ENCODE results near the gene NFKBIB. TPM values are rescaled to one million over a fixed set of nuclear protein-coding genes. Genes with fewer than 3 reads are reported as not detected.
"Not testable (repeated sequence)": the region's sequence is repeated elsewhere in the genome, so short reads cannot be mapped to it uniquely, and the experiment has no call there.

Gene NFKBIB
- total RNA-seq, 1 donor from 2014 or later: 14.5 TPM

GRCh38 chr19:38870612-38871011 lies 29.2 kb upstream of the NFKBIB start:
- ATAC-seq (no peak), DNase-seq (no peak)
- intact Hi-C loops (cut with micrococcal nuclease): no loop called here

GRCh38 chr19:38873400-38873799 lies 26.4 kb upstream of the NFKBIB start:
- intact Hi-C loops (cut with micrococcal nuclease); ATAC-seq; DNase-seq: not testable (repeated sequence)

GRCh38 chr19:38875656-38876395 lies 23.9 kb upstream of the NFKBIB start:
- DNase-seq (no peak), ATAC-seq (no peak)
- intact Hi-C loops (cut with micrococcal nuclease): no loop called here

GRCh38 chr19:38877781-38878574 lies 21.8 kb upstream of the NFKBIB start, which contains the start of gene RINL:
TSS of gene RINL (minus strand) at chr19:38878275. CDS start at chr19:38876742, 1,533 bp downstream.
- DNase-seq (no peak), ATAC-seq (peak; percentile 30)
- intact Hi-C loops (cut with micrococcal nuclease): no loop called here

GRCh38 chr19:38878575-38879399 lies 21.0 kb upstream of the NFKBIB start:
- intact Hi-C loops (cut with micrococcal nuclease): no loop called here
- DNase-seq (no peak), ATAC-seq (no peak)

GRCh38 chr19:38879400-38879751 lies 20.4 kb upstream of the NFKBIB start:
- ATAC-seq (no peak), DNase-seq (no peak)
- intact Hi-C loops (cut with micrococcal nuclease): no loop called here

GRCh38 chr19:38880076-38880881 lies 19.5 kb upstream of the NFKBIB start:
- intact Hi-C loops (cut with micrococcal nuclease): no loop called here
- ATAC-seq (no peak), DNase-seq (no peak)

GRCh38 chr19:38880882-38881609 lies 18.7 kb upstream of the NFKBIB start:
- DNase-seq (no peak), ATAC-seq (no peak)
- intact Hi-C loops (cut with micrococcal nuclease): no loop called here

- DNase-seq: no peak
- intact Hi-C loops (cut with micrococcal nuclease): no loop called here
- ATAC-seq: no peak
Measured at GRCh38 chr19:38883286-38883685, 16.5 kb upstream of the NFKBIB start.

- intact Hi-C loops (cut with micrococcal nuclease): not testable (repeated sequence)
Measured at GRCh38 chr19:38884691-38885090, 15.1 kb upstream of the NFKBIB start.

GRCh38 chr19:38888876-38889275 lies 10.9 kb upstream of the NFKBIB start:
- intact Hi-C loops (cut with micrococcal nuclease): no loop called here
- DNase-seq (no peak), ATAC-seq (no peak)

More at GRCh38 chr19:38884691-38885090, 15.1 kb upstream of the NFKBIB start:
- not testable (repeated sequence) for DNase-seq, ATAC-seq

GRCh38 chr19:38889803-38890202 lies 10.0 kb upstream of the NFKBIB start:
- ATAC-seq: no peak
- no peak for DNase-seq
- intact Hi-C loops (cut with micrococcal nuclease): no loop called here

GRCh38 chr19:38890686-38891085 lies 9.1 kb upstream of the NFKBIB start:
- ATAC-seq: peak; percentile 76
- peak; percentile 45 for DNase-seq
- intact Hi-C loops (cut with micrococcal nuclease): no loop called here

- ATAC-seq: no peak
- intact Hi-C loops (cut with micrococcal nuclease): no loop called here
- no peak for DNase-seq
Measured at GRCh38 chr19:38891771-38892170, 8.0 kb upstream of the NFKBIB start.

GRCh38 chr19:38892841-38893240 lies 6.9 kb upstream of the NFKBIB start:
- DNase-seq: no peak
- intact Hi-C loops (cut with micrococcal nuclease): no loop called here
- ATAC-seq: no peak

GRCh38 chr19:38893341-38893771 lies 6.4 kb upstream of the NFKBIB start:
- DNase-seq: no peak
- ATAC-seq: no peak
- intact Hi-C loops (cut with micrococcal nuclease): no loop called here

GRCh38 chr19:38894968-38895367 lies 4.8 kb upstream of the NFKBIB start:
- intact Hi-C loops (cut with micrococcal nuclease): no loop called here
- ATAC-seq (no peak), DNase-seq (no peak)

GRCh38 chr19:38898788-38899446 lies 852 bp upstream of the NFKBIB start:
- DNase-seq: no peak
- intact Hi-C loops (cut with micrococcal nuclease): no loop called here
- ATAC-seq: peak; percentile 2

All from left ventricle myocardium superior (tissue), 1 donor.